GM18907 (cell line): ENCODE results near the gene PSMC5.
"Not testable (repeated sequence)": the region's sequence is repeated elsewhere in the genome, so short reads cannot be mapped to it uniquely, and the experiment has no call there.

Experiments used
- ATAC-seq: cut with Tn5 transposase; IDR thresholded peaks from one replicate; pipeline ENCODE4 v1.9.1; 2021; ENCODE audit warnings: mild to moderate bottlenecking, moderate library complexity; ENCODE audit not compliant: unreplicated experiment

Gene PSMC5

GRCh38 chr17:63827002-63827800 is at the start of gene PSMC5, which contains the start of gene FTSJ3:
PSMC5 (plus strand) TSS chr17:63827431; CDS start chr17:63827491, 60 bp downstream.
FTSJ3 (minus strand) TSS chr17:63827663; CDS start chr17:63826902, 761 bp downstream.
- peak; percentile 87 for ATAC-seq

GRCh38 chr17:63780507-63780906 is 46.7 kb upstream of the PSMC5 start:
- no peak for ATAC-seq

- no peak for ATAC-seq
Measured at GRCh38 chr17:63780928-63781327, 46.3 kb upstream of the PSMC5 start.

GRCh38 chr17:63783522-63783921 is 43.7 kb upstream of the PSMC5 start:
- no peak for ATAC-seq

- ATAC-seq: no peak
Measured at GRCh38 chr17:63785556-63785955, 41.7 kb upstream of the PSMC5 start.

- ATAC-seq: no peak
Measured at GRCh38 chr17:63786117-63786516, 41.1 kb upstream of the PSMC5 start.

- no peak for ATAC-seq
Measured at GRCh38 chr17:63786971-63787711, 40.1 kb upstream of the PSMC5 start.

GRCh38 chr17:63790057-63790456 is 37.2 kb upstream of the PSMC5 start:
- no peak for ATAC-seq

- no peak for ATAC-seq
Measured at GRCh38 chr17:63792055-63792729, 35.0 kb upstream of the PSMC5 start.

GRCh38 chr17:63796375-63796774 is 30.9 kb upstream of the PSMC5 start:
- not testable (repeated sequence) for ATAC-seq

GRCh38 chr17:63798572-63799106 is 28.6 kb upstream of the PSMC5 start:
- ATAC-seq: no peak

- ATAC-seq: no peak
Measured at GRCh38 chr17:63800783-63801182, 26.4 kb upstream of the PSMC5 start.

GRCh38 chr17:63804328-63804727 is 22.9 kb upstream of the PSMC5 start:
- no peak for ATAC-seq

- no peak for ATAC-seq
Measured at GRCh38 chr17:63805591-63805990, 21.6 kb upstream of the PSMC5 start.

- ATAC-seq: no peak
Measured at GRCh38 chr17:63809970-63810369, 17.3 kb upstream of the PSMC5 start.

GRCh38 chr17:63816123-63816522 is 11.1 kb upstream of the PSMC5 start:
- no peak for ATAC-seq

- no peak for ATAC-seq
Measured at GRCh38 chr17:63816669-63817068, 10.6 kb upstream of the PSMC5 start.

- no peak for ATAC-seq
Measured at GRCh38 chr17:63817736-63818385, 9.4 kb upstream of the PSMC5 start.

GRCh38 chr17:63819131-63819530 is 8.1 kb upstream of the PSMC5 start:
- no peak for ATAC-seq

GRCh38 chr17:63819585-63820537 is 7.4 kb upstream of the PSMC5 start:
- ATAC-seq: no peak
